SK-N-MC (cell line): ENCODE data around the gene NDUFB7.

Experiments
- EZH2 ChIP-seq: fragments of 200-600 bp; sonication (generic); IDR thresholded peaks from one replicate; pipeline ENCODE4 v1.6.1; 2017; ENCODE audit warnings: antibody characterized with exemption
- FOXP2 ChIP-seq: optimal IDR thresholded peaks from 2 replicates; pipeline ENCODE3; 2011; ENCODE audit warnings: mild to moderate bottlenecking, moderate library complexity; ENCODE audit not compliant: insufficient read depth; ENCODE audit errors: extremely low read length, control extremely low read depth
- POLR2AphosphoS5 ChIP-seq: IDR thresholded peaks from 2 replicates; pipeline ENCODE4 v1.6.1; 2012; ENCODE audit warnings: mild to moderate bottlenecking, low read depth, low read length, borderline replicate concordance

- TF ChIP-seq EZH2, result no peak
- TF ChIP-seq POLR2AphosphoS5, result no peak
- TF ChIP-seq FOXP2, result no peak
Observed at GRCh38 chr19:14563590-14563926, 8.3 kb downstream of the NDUFB7 start.
